Heart right ventricle (tissue), 16 donors: Measurements from ENCODE around the gene ABCC8. TPM values are rescaled to one million over a fixed set of nuclear protein-coding genes. Genes with fewer than 3 reads are reported as not detected.

Experiments used
- ATAC-seq, 8 donors: fragments of 200-7000 bp; cut with Tn5 transposase; one replicate each; pipeline ENCODE4 v1.9.1; 2020; ENCODE audit warnings: mild to moderate bottlenecking in 8 of 8, moderate library complexity in 8 of 8, moderate number of reproducible peaks in 1 of 8
- DNase-seq, 2 donors: peaks; one replicate each; pipeline ENCODE4 v3.0.0-alpha.2; 2020
- H3K27ac ChIP-seq, 10 donors: fragments of 200-600 bp; sonication (generic) in 2 of 10; one replicate each; pipeline versions ENCODE4 v1.5.0 to v1.8.0; 2020 to 2022; ENCODE audit warnings: mild to moderate bottlenecking in 3 of 10
- H3K27me3 ChIP-seq, 7 donors: fragments of 200-600 bp; one replicate each; pipeline ENCODE4 v1.8.0; 2021 to 2022; ENCODE audit warnings: mild to moderate bottlenecking in 2 of 7
- H3K36me3 ChIP-seq, 9 donors: fragments of 200-600 bp; sonication (generic) in 1 of 9; one replicate each; pipeline versions ENCODE4 v1.5.0 to v1.8.0; 2020 to 2022; ENCODE audit warnings: mild to moderate bottlenecking in 2 of 9
- H3K4me1 ChIP-seq, 9 donors: fragments of 200-600 bp; sonication (generic) in 1 of 9; one replicate each; pipeline versions ENCODE4 v1.5.0 to v1.8.0; 2020 to 2022; ENCODE audit warnings: mild to moderate bottlenecking in 4 of 9
- H3K4me3 ChIP-seq, 10 donors: fragments of 200-600 bp; sonication (generic) in 2 of 10; one replicate each; pipeline versions ENCODE4 v1.5.0 to v1.8.0; 2020 to 2022; ENCODE audit warnings: mild to moderate bottlenecking in 7 of 10, moderate library complexity in 2 of 10
- H3K9me3 ChIP-seq, 11 donors: fragments of 200-600 bp in 10 of 11; sonication (generic) in 2 of 11; one replicate each; pipeline versions ENCODE4 v1.5.0 to v1.8.0; 2013 to 2022; ENCODE audit warnings: mild to moderate bottlenecking in 2 of 11, control low read depth in 1 of 11, moderate library complexity in 1 of 11
- CTCF ChIP-seq, 9 donors: fragments of 200-600 bp; sonication (generic) in 2 of 9; IDR thresholded peaks; one replicate each; pipeline versions ENCODE4 v1.5.0 to v1.8.0; 2021 to 2022; ENCODE audit warnings: antibody characterized with exemption in 9 of 9, mild to moderate bottlenecking in 5 of 9, moderate library complexity in 1 of 9
- WGBS, 2 donors: extraction: QIAGEN DNeasy Blood & Tissue Kit; methylation state at CpG; one replicate each; pipeline ENCODE4 v1.1.7; 2013; ENCODE audit warnings: inconsistent platforms in 1 of 2; 5-methylcytosine and 5-hydroxymethylcytosine counted together
- intact Hi-C, 10 donors: fragments of 100-400 bp; cut with DNase I; formaldehyde crosslinking; loops; one replicate each; pipeline versions ENCODE4 v1.11.1 to v1.14.2; 2022
- polyA plus RNA-seq, 2 donors: library from polyadenylated mRNA; stranded (reverse); fragments of 200-250 nt; gene quantifications; one replicate each; pipeline ENCODE4 v1.2.3, GENCODE V29; 2013
- total RNA-seq, 10 donors: library from RNA; stranded (reverse); fragmentation: NEBNext Ultra II Directional in 3 of 10; extraction: Animal tissue kit (Norgen Biotek cat#: 25700) in 3 of 10; gene quantifications; one replicate each; pipeline versions ENCODE4 v1.2.1 to v1.2.4, GENCODE V29; 2021 to 2023
- donor health status: Arrhythmogenic right ventricular cardiomyopathy.
- donor health status: ischemic (EF 13 %, LVEDD 7.1; RV severe dilation, severe dysfunction).
- donor health status: healthy with polysubstance abuse.
- donor health status: DM: no; HTN: yes; CAD: no.
- donor health status: DM: no; HTN: no; CAD: no.
- donor health status: ischemic (EF 25% LVEDD 6.9; RV normal size, moderate dysfunction).
- donor health status: ischemic (EF 25% LVEDD 5.7; RV mildly dilated, moderate dysfunction).
- donor health status: healthy.
- donor health status: DM: yes; HTN: yes; CAD: no.
- donor health status: Ischemic cardiomyopathy.
- donor health status: ischemic (EF 35%, LVEDD 5.7; RV mildly dilated, moderate dysfunction).
- donor health status: nonischemic (EF 11% LVEDD 7.7; RV severe dilation, severe dysfunction).
- donor health status: DM: yes; HTN: yes; CAD: no.
- donor health status: PGD.
- donor health status: ischemic (EF 29% LVEDD 5.4; RV normal size, mild dysfunction).
- donor health status: nonischemic (EF 23%, LVEDD 6.1; RV moderate dilation, normal function).

ABCC8 gene
- total and polyA plus RNA-seq, 12 donors = 0.47 to 8.6 (median 4.9) TPM

DNA sequence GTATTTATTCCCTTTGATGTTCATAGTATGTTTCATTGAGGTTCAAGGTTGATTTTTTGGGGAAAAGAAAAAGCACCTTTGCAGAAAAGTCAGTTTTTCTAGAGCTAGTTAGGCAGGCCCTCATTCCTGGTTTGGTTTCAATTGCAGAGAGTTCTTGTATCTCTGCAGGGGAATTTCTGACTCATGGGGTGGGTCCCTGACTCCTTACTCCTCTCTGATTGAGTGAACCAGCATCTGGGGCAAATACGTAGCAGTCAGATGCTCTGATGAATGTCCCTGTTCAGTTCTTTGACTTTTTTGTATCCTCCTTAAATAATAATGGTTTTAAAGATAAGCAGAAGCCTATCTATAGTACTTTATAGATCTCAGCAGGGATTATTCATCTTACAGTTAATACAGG is 132.7 kb downstream of the ABCC8 start:
- no peaks in the 10 kb centered on the region for H3K4me1 ChIP-seq
- peaks cover 0 to 6% (median 0%) of the 10 kb centered on the region in 9 donors for H3K36me3 ChIP-seq
- 86 to 93% methylated on average over 1 of the region's 1 CpG for WGBS, 2 donors
- intact Hi-C loops = no loop called here
- ATAC-seq (no peak), DNase-seq (no peak)
- H3K4me3 ChIP-seq = no peak overlapping the region
- TF ChIP-seq CTCF (IDR thresholded peaks at IDR 0.05) = no peak
- no peaks in the 10 kb centered on the region for H3K9me3 ChIP-seq
- H3K27me3 ChIP-seq = no peaks in the 10 kb centered on the region
- no peak overlapping the region for H3K27ac ChIP-seq

GRCh38 chr11:17343257-17343656 is 133.4 kb downstream of the ABCC8 start:
- H3K27me3 ChIP-seq = no peaks in the 10 kb centered on the region
- DNase-seq (no peak), ATAC-seq (no peak)
- H3K9me3 ChIP-seq = no peaks in the 10 kb centered on the region
- H3K36me3 ChIP-seq = peaks cover 0 to 6% (median 0%) of the 10 kb centered on the region in 9 donors
- no peak overlapping the region for H3K27ac ChIP-seq
- no peak overlapping the region for H3K4me3 ChIP-seq
- no peak for TF ChIP-seq CTCF (IDR thresholded peaks at IDR 0.05)
- no peaks in the 10 kb centered on the region for H3K4me1 ChIP-seq
- 98 to 100% methylated on average over 2 of the region's 2 CpGs for WGBS, 2 donors
- intact Hi-C loops = no loop called here

Other genes starting within 250 kb of the ABCC8 start
- 100 to 1,000 TPM in 5 of 10 donors, 10 to 100 TPM in 5; 78.8 to 175 (median 99.8) TPM for gene NUCB2, start 200.1 kb downstream of the ABCC8 start, total RNA-seq
- 100 to 1,000 TPM; 139 to 156 TPM for gene NUCB2, start 200.1 kb downstream of the ABCC8 start, polyA plus RNA-seq
- 1 to 10 TPM in 7 of 10 donors, under 1 TPM in 3; 0.64 to 2.1 (median 1.3) TPM for gene NCR3LG1, start 125.0 kb downstream of the ABCC8 start, total RNA-seq
- under 1 TPM; 0.07 to 0.29 TPM for gene NCR3LG1, start 125.0 kb downstream of the ABCC8 start, polyA plus RNA-seq
- gene KCNJ11, start 88.2 kb downstream of the ABCC8 start, total RNA-seq = 10 to 100 TPM in 8 of 10 donors, 1 to 10 TPM in 2; 8.9 to 27.0 (median 14.4) TPM
- 10 to 100 TPM; 11.1 to 15.0 TPM for gene KCNJ11, start 88.2 kb downstream of the ABCC8 start, polyA plus RNA-seq
- 1 to 10 TPM in 1 of 10 donors, under 1 TPM in 1, not detected in 8; 0.97 to 1.9 TPM for gene USH1C, start 67.6 kb upstream of the ABCC8 start, total RNA-seq
- under 1 TPM in 1 of 2 donors, not detected in 1; 0.22 TPM for gene USH1C, start 67.6 kb upstream of the ABCC8 start, polyA plus RNA-seq
- not detected for gene OTOG, start 70.4 kb upstream of the ABCC8 start, total RNA-seq
- gene OTOG, start 70.4 kb upstream of the ABCC8 start, polyA plus RNA-seq = not detected
- under 1 TPM in 1 of 10 donors, not detected in 9; 0.20 TPM for gene MYOD1, start 242.7 kb upstream of the ABCC8 start, total RNA-seq
- gene MYOD1, start 242.7 kb upstream of the ABCC8 start, polyA plus RNA-seq = not detected